H9 (cell line): ENCODE measurements around the gene SLC43A1. TPM values are rescaled to one million over a fixed set of nuclear protein-coding genes. Genes with fewer than 3 reads are reported as not detected.

Source experiments
- DNase-seq: peaks from one replicate; pipeline ENCODE4 v3.0.0-alpha.2; 2017
- H2AFZ ChIP-seq: one replicate; pipeline ENCODE4 v1.6.1; 2013; ENCODE audit warnings: mild to moderate bottlenecking, low read length, control low read depth, moderate library complexity
- H2AK5ac ChIP-seq: 2 replicates; pipeline ENCODE4 v1.6.1; 2013; ENCODE audit warnings: low read length, control low read depth, mixed read lengths; ENCODE audit not compliant: insufficient read length
- H2BK120ac ChIP-seq: one replicate; pipeline ENCODE4 v1.6.1; 2013; ENCODE audit warnings: low read depth, mild to moderate bottlenecking, low read length, control low read depth, inconsistent platforms; ENCODE audit not compliant: poor library complexity, severe bottlenecking
- H2BK12ac ChIP-seq: 2 replicates; pipeline ENCODE4 v1.6.1; 2013; ENCODE audit warnings: low read length, control low read depth, mixed read lengths, low read depth; ENCODE audit not compliant: insufficient read length
- H2BK15ac ChIP-seq: 2 replicates; pipeline ENCODE4 v1.6.1; 2013; ENCODE audit warnings: low read depth, low read length, control low read depth
- H2BK20ac ChIP-seq: one replicate; pipeline ENCODE4 v1.6.1; 2013; ENCODE audit warnings: low read depth, mild to moderate bottlenecking, low read length, control low read depth, inconsistent platforms; ENCODE audit not compliant: poor library complexity, severe bottlenecking
- H2BK5ac ChIP-seq: 2 replicates; pipeline ENCODE4 v1.6.1; 2013; ENCODE audit warnings: low read length, control low read depth, mixed read lengths; ENCODE audit not compliant: insufficient read length
- H3K14ac ChIP-seq: 2 replicates; pipeline ENCODE4 v1.6.1; 2013; ENCODE audit warnings: low read length, control low read depth; ENCODE audit not compliant: insufficient read depth
- H3K18ac ChIP-seq: 2 replicates; pipeline ENCODE4 v1.6.1; 2013; ENCODE audit warnings: low read depth, mild to moderate bottlenecking, mixed read lengths, low read length, control low read depth; ENCODE audit not compliant: insufficient read length
- H3K23ac ChIP-seq: 2 replicates; pipeline ENCODE4 v1.6.1; 2013; ENCODE audit warnings: low read length, control low read depth, mixed read lengths, low read depth; ENCODE audit not compliant: insufficient read length
- H3K23me2 ChIP-seq: 2 replicates; pipeline ENCODE4 v1.6.1; 2013; ENCODE audit warnings: low read depth, mild to moderate bottlenecking, mixed read lengths, low read length, control low read depth; ENCODE audit not compliant: insufficient read length, poor library complexity, severe bottlenecking
- H3K27ac ChIP-seq: 2 replicates; pipeline ENCODE4 v1.5.1; 2013; ENCODE audit warnings: low read length, control low read depth, mixed read lengths, low read depth; ENCODE audit not compliant: insufficient read length
- H3K27me3 ChIP-seq: 2 replicates; pipeline ENCODE4 v1.6.1; 2013; ENCODE audit warnings: low read length, control low read depth, inconsistent platforms; ENCODE audit not compliant: insufficient read depth
- H3K4ac ChIP-seq: 2 replicates; pipeline ENCODE4 v1.6.1; 2013; ENCODE audit warnings: low read depth, mild to moderate bottlenecking, control low read depth, inconsistent platforms, low read length, moderate library complexity
- H3K4me1 ChIP-seq: 2 replicates; pipeline ENCODE4 v1.6.1; 2013; ENCODE audit warnings: low read length, control low read depth, inconsistent platforms; ENCODE audit not compliant: insufficient read depth
- H3K4me2 ChIP-seq: 2 replicates; pipeline ENCODE4 v1.6.1; 2013; ENCODE audit warnings: low read length, control low read depth, mixed read lengths; ENCODE audit not compliant: insufficient read length, insufficient read depth
- H3K56ac ChIP-seq: 2 replicates; pipeline ENCODE4 v1.6.1; 2013; ENCODE audit warnings: low read depth, mild to moderate bottlenecking, mixed read lengths, low read length, control low read depth; ENCODE audit not compliant: insufficient read length
- H3K79me1 ChIP-seq: 2 replicates; pipeline ENCODE4 v1.6.1; 2013; ENCODE audit warnings: low read depth, mild to moderate bottlenecking, moderate library complexity, low read length, control low read depth, inconsistent platforms; ENCODE audit not compliant: insufficient read depth, poor library complexity, severe bottlenecking
- H3K79me2 ChIP-seq: 2 replicates; pipeline ENCODE4 v1.6.1; 2013; ENCODE audit warnings: low read length, control low read depth, inconsistent platforms; ENCODE audit not compliant: insufficient read depth
- H3K9ac ChIP-seq: 2 replicates; pipeline ENCODE4 v1.6.1; 2013; ENCODE audit warnings: low read length, control low read depth, mixed read lengths; ENCODE audit not compliant: insufficient read length; ENCODE audit errors: extremely low read depth
- H3K9me3 ChIP-seq: one replicate; pipeline ENCODE4 v1.6.1; 2013; ENCODE audit warnings: low read depth, low read length, inconsistent platforms; ENCODE audit not compliant: control insufficient read depth
- H3T11ph ChIP-seq: one replicate; pipeline ENCODE4 v1.6.1; 2013; ENCODE audit warnings: mild to moderate bottlenecking, low read length, control low read depth, inconsistent platforms
- H4K20me1 ChIP-seq: one replicate; pipeline ENCODE4 v1.6.1; 2013; ENCODE audit not compliant: control insufficient read depth, insufficient read length, insufficient read depth
- H4K5ac ChIP-seq: 2 replicates; pipeline ENCODE4 v1.6.1; 2013; ENCODE audit warnings: low read depth, mild to moderate bottlenecking, mixed read lengths, low read length, control low read depth; ENCODE audit not compliant: insufficient read length
- H4K8ac ChIP-seq: replicated peaks from 2 replicates; pipeline ENCODE4 v1.6.1; 2013; ENCODE audit warnings: low read length, control low read depth, mixed read lengths, low read depth; ENCODE audit not compliant: insufficient read length
- H4K91ac ChIP-seq: 2 replicates; pipeline ENCODE4 v1.6.1; 2013; ENCODE audit warnings: low read depth, mild to moderate bottlenecking, moderate library complexity, mixed read lengths, low read length, control low read depth; ENCODE audit not compliant: insufficient read length
- H3K27ac Mint-ChIP-seq, 3 experiments: 2 replicates in 2 of 3; 3 replicates in 1 of 3; pipeline ENCODE4 v1.8.0; 2020 to 2021; ENCODE audit warnings: mixed read lengths in 3 of 3, mild to moderate bottlenecking in 1 of 3, moderate library complexity in 1 of 3
- H3K27me3 Mint-ChIP-seq: 2 replicates; pipeline ENCODE4 v1.8.0; 2021; ENCODE audit warnings: low read depth, mild to moderate bottlenecking, moderate library complexity, mixed read lengths
- H3K36me3 Mint-ChIP-seq, 3 experiments: 2 replicates in 2 of 3; 3 replicates in 1 of 3; pipeline ENCODE4 v1.8.0; 2020 to 2021; ENCODE audit warnings: low read depth in 3 of 3, mixed read lengths in 3 of 3; ENCODE audit not compliant: insufficient read depth in 1 of 3
- H3K4me1 Mint-ChIP-seq, 2 experiments: 2 replicates each; pipeline ENCODE4 v1.8.0; 2020; ENCODE audit warnings: mixed read lengths in 2 of 2
- H3K4me3 Mint-ChIP-seq, 2 experiments: 2 replicates in 1 of 2; 3 replicates in 1 of 2; pipeline ENCODE4 v1.8.0; 2020 to 2021; ENCODE audit warnings: mild to moderate bottlenecking in 2 of 2, mixed read lengths in 2 of 2, moderate library complexity in 1 of 2
- H3K9me3 Mint-ChIP-seq, 2 experiments: 2 replicates in 1 of 2; 3 replicates in 1 of 2; pipeline ENCODE4 v1.8.0; 2020; ENCODE audit warnings: mild to moderate bottlenecking in 2 of 2, mixed read lengths in 2 of 2, moderate library complexity in 1 of 2
- WGBS: extraction: QIAGEN DNeasy Blood & Tissue Kit; methylation state at CpG from one replicate; pipeline ENCODE4 v1.1.7; 2013; ENCODE audit warnings: missing lambda C conversion rate, low lambda C conversion rate, mixed read lengths; ENCODE audit not compliant: insufficient read length; ENCODE audit errors: extremely low coverage; 5-methylcytosine and 5-hydroxymethylcytosine counted together
- total RNA-seq: library from RNA; stranded (reverse); gene quantifications from 2 replicates; pipeline ENCODE4 v1.2.1, GENCODE V29; 2021
- TF ChIP-seq, protein P1 (sequence below): fragments of 200-600 bp; sonication (generic); conservative IDR thresholded peaks from 3 replicates; pipeline ENCODE4 v1.8.0; 2021; ENCODE audit warnings: antibody characterized with exemption, mild to moderate bottlenecking

SLC43A1 gene
- total RNA-seq, 1 experiment from 2014 or later, result 17.0 TPM

DNA sequence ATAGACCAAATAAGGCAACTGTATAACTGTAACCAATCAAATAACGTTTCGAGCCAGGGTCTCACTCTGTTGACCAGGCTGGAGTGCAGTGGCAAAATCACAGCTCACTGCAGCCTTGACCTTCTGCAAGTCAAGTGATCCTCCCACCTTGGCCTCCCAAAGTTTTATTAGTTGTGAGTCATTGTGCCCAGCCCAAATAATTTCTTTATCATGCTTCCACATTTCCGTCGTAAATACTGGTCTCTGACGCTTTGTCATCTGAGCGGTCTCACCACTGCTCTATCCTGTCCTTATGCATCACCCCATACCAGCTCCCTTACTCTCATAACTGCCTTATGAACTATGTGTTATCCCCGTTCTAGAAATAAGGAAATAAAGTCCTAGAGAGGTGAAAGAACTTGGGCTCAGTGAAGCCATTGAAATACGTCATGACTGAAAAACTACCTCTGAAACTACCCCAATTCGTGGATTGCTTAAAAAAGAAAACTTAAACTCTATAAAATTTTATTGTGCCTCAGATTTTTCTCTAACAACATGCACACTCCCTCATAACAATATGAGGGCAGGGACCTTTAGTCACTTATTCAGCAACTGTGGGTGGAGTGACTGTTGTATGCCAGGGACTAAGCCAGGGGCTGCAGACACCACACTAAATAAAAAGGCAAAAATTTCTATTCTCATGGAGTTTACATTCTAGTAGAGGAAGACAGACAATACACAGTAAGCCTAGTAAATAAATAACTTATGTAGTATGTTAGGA is 71.0 kb downstream of the SLC43A1 start:
- Histone ChIP-seq H3K79me1 (no peaks in the 10 kb centered on the region), H3K9me3 (no peaks in the 10 kb centered on the region), H3K23ac (no peak overlapping the region), H4K8ac (no peak overlapping the region), H3K79me2 (no peaks in the 10 kb centered on the region), H2BK20ac (no peak overlapping the region), H3K27ac (no peak overlapping the region), H2BK15ac (no peak overlapping the region), H3K27me3 (no peaks in the 10 kb centered on the region), H3K23me2 (no peaks in the 10 kb centered on the region), H3K14ac (no peak overlapping the region), H3K4me2 (no peak overlapping the region), H3T11ph (no peak overlapping the region), H2AFZ (no peak overlapping the region), H3K4ac (no peak overlapping the region), H3K4me1 (no peaks in the 10 kb centered on the region), H2BK120ac (no peak overlapping the region), H3K56ac (no peak overlapping the region), H2BK5ac (no peak overlapping the region), H3K9ac (no peak overlapping the region), H4K20me1 (no peaks in the 10 kb centered on the region), H2AK5ac (no peak overlapping the region), H3K18ac (no peak overlapping the region), H4K91ac (no peak overlapping the region), H4K5ac (no peak overlapping the region), H2BK12ac (no peak overlapping the region)
- WGBS, result no CpG with 5 or more reads among the region's 9 CpGs
- DNase-seq, result no peak
- H3K27me3 Mint-ChIP-seq, result peaks cover 33% of the 10 kb centered on the region
- TF ChIP-seq, protein P1, sequence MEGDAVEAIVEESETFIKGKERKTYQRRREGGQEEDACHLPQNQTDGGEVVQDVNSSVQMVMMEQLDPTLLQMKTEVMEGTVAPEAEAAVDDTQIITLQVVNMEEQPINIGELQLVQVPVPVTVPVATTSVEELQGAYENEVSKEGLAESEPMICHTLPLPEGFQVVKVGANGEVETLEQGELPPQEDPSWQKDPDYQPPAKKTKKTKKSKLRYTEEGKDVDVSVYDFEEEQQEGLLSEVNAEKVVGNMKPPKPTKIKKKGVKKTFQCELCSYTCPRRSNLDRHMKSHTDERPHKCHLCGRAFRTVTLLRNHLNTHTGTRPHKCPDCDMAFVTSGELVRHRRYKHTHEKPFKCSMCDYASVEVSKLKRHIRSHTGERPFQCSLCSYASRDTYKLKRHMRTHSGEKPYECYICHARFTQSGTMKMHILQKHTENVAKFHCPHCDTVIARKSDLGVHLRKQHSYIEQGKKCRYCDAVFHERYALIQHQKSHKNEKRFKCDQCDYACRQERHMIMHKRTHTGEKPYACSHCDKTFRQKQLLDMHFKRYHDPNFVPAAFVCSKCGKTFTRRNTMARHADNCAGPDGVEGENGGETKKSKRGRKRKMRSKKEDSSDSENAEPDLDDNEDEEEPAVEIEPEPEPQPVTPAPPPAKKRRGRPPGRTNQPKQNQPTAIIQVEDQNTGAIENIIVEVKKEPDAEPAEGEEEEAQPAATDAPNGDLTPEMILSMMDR, result no peak
- H3K4me3 Mint-ChIP-seq, result no peak overlapping the region
- no peaks in the 10 kb centered on the region for H3K9me3 Mint-ChIP-seq
- no peak overlapping the region for H3K27ac Mint-ChIP-seq
- H3K4me1 Mint-ChIP-seq, result no peaks in the 10 kb centered on the region
- no peaks in the 10 kb centered on the region for H3K36me3 Mint-ChIP-seq
